Activated CD4-positive, alpha-beta T cell treated with anti-CD3 and anti-CD28 coated beads, Interleukin-2, amount 10 ng/mL, durations not matched to agents 7 days and 5 days (primary cell): Measurements from ENCODE around the gene GUCY1A2. TPM values are rescaled to one million over a fixed set of nuclear protein-coding genes. Genes with fewer than 3 reads are reported as not detected.

ENCODE experiments used
- CTCF ChIA-PET: fragments of 350-600 bp; sonication (Branson Sonifier 250); formaldehyde crosslinking; loops from one replicate; lab custom pipeline; 2021; ENCODE audit warnings: antibody characterized with exemption; lab: Charles Lee
- POLR2A ChIA-PET: fragments of 350-600 bp; sonication (Branson Sonifier 250); formaldehyde crosslinking; loops from one replicate; lab custom pipeline; 2021; ENCODE audit warnings: antibody characterized with exemption; lab: Charles Lee
- DNase-seq: peaks from one replicate; pipeline ENCODE4 v3.0.0-alpha.2; 2020
- H3K27ac Mint-ChIP-seq: one replicate; pipeline ENCODE4 v1.8.0; 2021; ENCODE audit warnings: mild to moderate bottlenecking, moderate library complexity, mixed read lengths
- H3K27me3 Mint-ChIP-seq: one replicate; pipeline ENCODE4 v1.8.0; 2021; ENCODE audit warnings: mixed read lengths
- H3K36me3 Mint-ChIP-seq: one replicate; pipeline ENCODE4 v1.8.0; 2021; ENCODE audit warnings: low read depth, mixed read lengths
- H3K4me1 Mint-ChIP-seq: one replicate; pipeline ENCODE4 v1.8.0; 2021; ENCODE audit warnings: mixed read lengths
- H3K4me3 Mint-ChIP-seq: one replicate; pipeline ENCODE4 v1.8.0; 2021; ENCODE audit warnings: mild to moderate bottlenecking, moderate library complexity, mixed read lengths
- H3K9me3 Mint-ChIP-seq: one replicate; pipeline ENCODE4 v1.8.0; 2021; ENCODE audit warnings: mixed read lengths
- total RNA-seq, 2 experiments: library from RNA; stranded (reverse); gene quantifications; one replicate each; pipeline ENCODE4 v1.2.3, GENCODE V29; 2021

The GUCY1A2 gene
- total RNA-seq, 2 experiments from 2014 or later, result not detected

- no peak overlapping the region for H3K27ac Mint-ChIP-seq
- no peaks in the 10 kb centered on the region for H3K9me3 Mint-ChIP-seq
- POLR2A ChIA-PET, result no interaction called here
- no peaks in the 10 kb centered on the region for H3K36me3 Mint-ChIP-seq
- CTCF ChIA-PET, result no interaction called here
- H3K4me1 Mint-ChIP-seq, result no peaks in the 10 kb centered on the region
- H3K27me3 Mint-ChIP-seq, result no peaks in the 10 kb centered on the region
- no peak overlapping the region for H3K4me3 Mint-ChIP-seq
- DNase-seq, result no peak
Measured at GRCh38 chr11:106724293-106724892, 293.9 kb downstream of the GUCY1A2 start.

- H3K4me3 Mint-ChIP-seq, result no peak overlapping the region
- no peak for DNase-seq
- no peaks in the 10 kb centered on the region for H3K9me3 Mint-ChIP-seq
- CTCF ChIA-PET, result no interaction called here
- H3K36me3 Mint-ChIP-seq, result no peaks in the 10 kb centered on the region
- POLR2A ChIA-PET, result no interaction called here
- no peak overlapping the region for H3K27ac Mint-ChIP-seq
- H3K4me1 Mint-ChIP-seq, result no peaks in the 10 kb centered on the region
- H3K27me3 Mint-ChIP-seq, result no peaks in the 10 kb centered on the region
Measured at GRCh38 chr11:106723071-106723470, 295.2 kb downstream of the GUCY1A2 start.

- no peaks in the 10 kb centered on the region for H3K4me1 Mint-ChIP-seq
- ChIA-PET CTCF (interaction anchor here (1.3 kb wide), 1 partner anchor 10 kb away, joined by 3 read pairs; no protein-coding TSS in a partner anchor), POLR2A (no interaction called here)
- H3K27me3 Mint-ChIP-seq, result no peaks in the 10 kb centered on the region
- peaks cover 1% of the 10 kb centered on the region for H3K9me3 Mint-ChIP-seq
- DNase-seq, result no peak
- H3K36me3 Mint-ChIP-seq, result no peaks in the 10 kb centered on the region
- H3K4me3 Mint-ChIP-seq, result no peak overlapping the region
- no peak overlapping the region for H3K27ac Mint-ChIP-seq
Measured at GRCh38 chr11:106717222-106717621, 301.1 kb downstream of the GUCY1A2 start.

GRCh38 chr11:106714199-106714598 is 304.1 kb downstream of the GUCY1A2 start:
- no peaks in the 10 kb centered on the region for H3K36me3 Mint-ChIP-seq
- POLR2A ChIA-PET, result no interaction called here
- no peaks in the 10 kb centered on the region for H3K27me3 Mint-ChIP-seq
- H3K4me1 Mint-ChIP-seq, result no peaks in the 10 kb centered on the region
- DNase-seq, result no peak
- no peak overlapping the region for H3K27ac Mint-ChIP-seq
- H3K9me3 Mint-ChIP-seq, result peaks cover 1% of the 10 kb centered on the region
- CTCF ChIA-PET, result no interaction called here
- H3K4me3 Mint-ChIP-seq, result no peak overlapping the region

GRCh38 chr11:106708348-106708747 is 309.9 kb downstream of the GUCY1A2 start:
- H3K4me1 Mint-ChIP-seq, result no peaks in the 10 kb centered on the region
- CTCF ChIA-PET, result no interaction called here
- H3K9me3 Mint-ChIP-seq, result no peaks in the 10 kb centered on the region
- no peaks in the 10 kb centered on the region for H3K36me3 Mint-ChIP-seq
- no peak overlapping the region for H3K4me3 Mint-ChIP-seq
- POLR2A ChIA-PET, result no interaction called here
- no peak for DNase-seq
- no peak overlapping the region for H3K27ac Mint-ChIP-seq
- no peaks in the 10 kb centered on the region for H3K27me3 Mint-ChIP-seq

GRCh38 chr11:106706355-106706754 is 311.9 kb downstream of the GUCY1A2 start:
- no peaks in the 10 kb centered on the region for H3K27me3 Mint-ChIP-seq
- H3K36me3 Mint-ChIP-seq, result no peaks in the 10 kb centered on the region
- H3K4me1 Mint-ChIP-seq, result no peaks in the 10 kb centered on the region
- H3K27ac Mint-ChIP-seq, result no peak overlapping the region
- no peaks in the 10 kb centered on the region for H3K9me3 Mint-ChIP-seq
- ChIA-PET POLR2A (interaction anchor here (0.6 kb wide), 1 partner anchor 784 kb away, joined by 5 read pairs; no protein-coding TSS in a partner anchor), CTCF (no interaction called here)
- H3K4me3 Mint-ChIP-seq, result no peak overlapping the region
- DNase-seq, result no peak

GRCh38 chr11:106702805-106703204 is 315.5 kb downstream of the GUCY1A2 start:
- Mint-ChIP-seq H3K27ac (no peak overlapping the region), H3K4me1 (no peaks in the 10 kb centered on the region), H3K27me3 (no peaks in the 10 kb centered on the region), H3K36me3 (no peaks in the 10 kb centered on the region), H3K4me3 (no peak overlapping the region), H3K9me3 (peaks cover under 1% of the 10 kb centered on the region)
- no peak for DNase-seq
- ChIA-PET POLR2A (no interaction called here), CTCF (no interaction called here)

- H3K4me3 Mint-ChIP-seq, result no peak overlapping the region
- no peak overlapping the region for H3K27ac Mint-ChIP-seq
- H3K9me3 Mint-ChIP-seq, result peaks cover 2% of the 10 kb centered on the region
- H3K4me1 Mint-ChIP-seq, result no peaks in the 10 kb centered on the region
- no peaks in the 10 kb centered on the region for H3K36me3 Mint-ChIP-seq
- no peak for DNase-seq
- H3K27me3 Mint-ChIP-seq, result no peaks in the 10 kb centered on the region
- ChIA-PET POLR2A (no interaction called here), CTCF (no interaction called here)
Measured at GRCh38 chr11:106697058-106697457, 321.2 kb downstream of the GUCY1A2 start.

GRCh38 chr11:106695506-106695905 is 322.8 kb downstream of the GUCY1A2 start:
- Mint-ChIP-seq H3K9me3 (peaks cover 2% of the 10 kb centered on the region), H3K36me3 (no peaks in the 10 kb centered on the region), H3K27me3 (no peaks in the 10 kb centered on the region), H3K27ac (no peak overlapping the region), H3K4me3 (no peak overlapping the region), H3K4me1 (no peaks in the 10 kb centered on the region)
- ChIA-PET CTCF (no interaction called here), POLR2A (no interaction called here)
- DNase-seq, result no peak

- no peak for DNase-seq
- Mint-ChIP-seq H3K4me3 (no peak overlapping the region), H3K9me3 (peaks cover 2% of the 10 kb centered on the region), H3K36me3 (no peaks in the 10 kb centered on the region), H3K27me3 (no peaks in the 10 kb centered on the region), H3K4me1 (no peaks in the 10 kb centered on the region), H3K27ac (no peak overlapping the region)
- CTCF ChIA-PET, result interaction anchor here (0.6 kb wide), 1 partner anchor 146 kb away, joined by 3 read pairs; no protein-coding TSS in a partner anchor
- POLR2A ChIA-PET, result no interaction called here
Measured at GRCh38 chr11:106694501-106694900, 323.8 kb downstream of the GUCY1A2 start.

- Mint-ChIP-seq H3K36me3 (no peaks in the 10 kb centered on the region), H3K27ac (no peak overlapping the region), H3K4me1 (no peaks in the 10 kb centered on the region), H3K27me3 (no peaks in the 10 kb centered on the region), H3K4me3 (no peak overlapping the region), H3K9me3 (no peaks in the 10 kb centered on the region)
- no peak for DNase-seq
- POLR2A ChIA-PET, result no interaction called here
- CTCF ChIA-PET, result no interaction called here
Measured at GRCh38 chr11:106691807-106692365, 326.4 kb downstream of the GUCY1A2 start.

GRCh38 chr11:106690923-106691322 is 327.4 kb downstream of the GUCY1A2 start:
- ChIA-PET POLR2A (no interaction called here), CTCF (no interaction called here)
- H3K4me1 Mint-ChIP-seq, result no peaks in the 10 kb centered on the region
- H3K36me3 Mint-ChIP-seq, result no peaks in the 10 kb centered on the region
- H3K9me3 Mint-ChIP-seq, result no peaks in the 10 kb centered on the region
- H3K27ac Mint-ChIP-seq, result no peak overlapping the region
- DNase-seq, result no peak
- no peak overlapping the region for H3K4me3 Mint-ChIP-seq
- no peaks in the 10 kb centered on the region for H3K27me3 Mint-ChIP-seq

GRCh38 chr11:106684944-106685343 is 333.3 kb downstream of the GUCY1A2 start:
- ChIA-PET CTCF (no interaction called here), POLR2A (no interaction called here)
- Mint-ChIP-seq H3K36me3 (no peaks in the 10 kb centered on the region), H3K9me3 (no peaks in the 10 kb centered on the region), H3K27ac (no peak overlapping the region), H3K27me3 (no peaks in the 10 kb centered on the region), H3K4me3 (no peak overlapping the region), H3K4me1 (no peaks in the 10 kb centered on the region)
- DNase-seq, result no peak

- H3K36me3 Mint-ChIP-seq, result no peaks in the 10 kb centered on the region
- no peak overlapping the region for H3K4me3 Mint-ChIP-seq
- no peaks in the 10 kb centered on the region for H3K4me1 Mint-ChIP-seq
- ChIA-PET CTCF (interaction anchor here (0.6 kb wide), 1 partner anchor 953 kb away, joined by 3 read pairs; no protein-coding TSS in a partner anchor), POLR2A (no interaction called here)
- H3K27ac Mint-ChIP-seq, result no peak overlapping the region
- H3K9me3 Mint-ChIP-seq, result no peaks in the 10 kb centered on the region
- no peak for DNase-seq
- no peaks in the 10 kb centered on the region for H3K27me3 Mint-ChIP-seq
Measured at GRCh38 chr11:106683435-106683834, 334.8 kb downstream of the GUCY1A2 start.
